HUES6 (cell line): ENCODE data around the gene TMEM217.

ENCODE experiments used
- H3K27ac ChIP-seq: 2 replicates; pipeline ENCODE4 v1.7.0; 2013; ENCODE audit warnings: low read depth, mild to moderate bottlenecking, low read length, inconsistent platforms
- H3K27me3 ChIP-seq: 2 replicates; pipeline ENCODE4 v1.6.1; 2013; ENCODE audit warnings: low read length; ENCODE audit not compliant: control insufficient read depth, insufficient read depth
- H3K36me3 ChIP-seq: 2 replicates; pipeline ENCODE4 v1.6.1; 2013; ENCODE audit warnings: low read length; ENCODE audit not compliant: control insufficient read depth, insufficient read depth
- H3K4me1 ChIP-seq: 2 replicates; pipeline ENCODE4 v1.6.1; 2013; ENCODE audit warnings: low read length; ENCODE audit not compliant: control insufficient read depth, insufficient read depth
- H3K4me3 ChIP-seq: 2 replicates; pipeline ENCODE4 v1.5.1; 2013; ENCODE audit warnings: low read depth, low read length
- H3K9ac ChIP-seq: one replicate; pipeline ENCODE4 v1.6.1; 2013; ENCODE audit warnings: mild to moderate bottlenecking, low read length
- H3K9me3 ChIP-seq: 2 replicates; pipeline ENCODE4 v1.6.1; 2013; ENCODE audit warnings: low read depth, low read length; ENCODE audit not compliant: control insufficient read depth, insufficient read depth

The TMEM217 gene

GRCh38 chr6:37209461-37210205 lies 48.3 kb downstream of the TMEM217 start:
- no peaks in the 10 kb centered on the region for H3K27me3 ChIP-seq
- H3K4me1 ChIP-seq, result peaks cover 2% of the 10 kb centered on the region; the same call in 1 of the 2 replicates
- no peak overlapping the region for H3K27ac ChIP-seq
- H3K9ac ChIP-seq, result no peak overlapping the region
- H3K36me3 ChIP-seq, result no peaks in the 10 kb centered on the region
- H3K4me3 ChIP-seq, result no peak overlapping the region
- H3K9me3 ChIP-seq, result no peaks in the 10 kb centered on the region

- Histone ChIP-seq H3K27ac (no peak overlapping the region), H3K4me1 (peaks cover 2% of the 10 kb centered on the region; the same call in 1 of the 2 replicates), H3K27me3 (no peaks in the 10 kb centered on the region), H3K4me3 (no peak overlapping the region), H3K9ac (no peak overlapping the region), H3K9me3 (no peaks in the 10 kb centered on the region), H3K36me3 (no peaks in the 10 kb centered on the region)
Measured at GRCh38 chr6:37208793-37209192, 49.2 kb downstream of the TMEM217 start.

GRCh38 chr6:37207903-37208456 lies 50.0 kb downstream of the TMEM217 start:
- peaks cover 2% of the 10 kb centered on the region; the same call in 1 of the 2 replicates for H3K4me1 ChIP-seq
- H3K4me3 ChIP-seq, result no peak overlapping the region
- no peak overlapping the region for H3K27ac ChIP-seq

GRCh38 chr6:37206622-37207021 lies 51.3 kb downstream of the TMEM217 start:
- H3K9ac ChIP-seq, result no peak overlapping the region
- H3K9me3 ChIP-seq, result no peaks in the 10 kb centered on the region
- H3K4me3 ChIP-seq, result no peak overlapping the region
- H3K36me3 ChIP-seq, result no peaks in the 10 kb centered on the region
- H3K27me3 ChIP-seq, result no peaks in the 10 kb centered on the region
- peaks cover 2% of the 10 kb centered on the region; the same call in 1 of the 2 replicates for H3K4me1 ChIP-seq
- H3K27ac ChIP-seq, result no peak overlapping the region

More at GRCh38 chr6:37207903-37208456, 50.0 kb downstream of the TMEM217 start:
- Histone ChIP-seq H3K9me3 (no peaks in the 10 kb centered on the region), H3K36me3 (no peaks in the 10 kb centered on the region), H3K27me3 (no peaks in the 10 kb centered on the region), H3K9ac (no peak overlapping the region)

- Histone ChIP-seq H3K27ac (no peak overlapping the region), H3K9me3 (no peaks in the 10 kb centered on the region), H3K4me3 (no peak overlapping the region), H3K36me3 (no peaks in the 10 kb centered on the region), H3K4me1 (peaks cover 2% of the 10 kb centered on the region; the same call in 1 of the 2 replicates), H3K27me3 (no peaks in the 10 kb centered on the region), H3K9ac (no peak overlapping the region)
Measured at GRCh38 chr6:37205997-37206340, 52.0 kb downstream of the TMEM217 start.

GRCh38 chr6:37205175-37205996 lies 52.6 kb downstream of the TMEM217 start:
- Histone ChIP-seq H3K4me1 (peaks cover 2% of the 10 kb centered on the region; the same call in 1 of the 2 replicates), H3K27ac (no peak overlapping the region), H3K9ac (no peak overlapping the region), H3K4me3 (no peak overlapping the region), H3K9me3 (no peaks in the 10 kb centered on the region), H3K27me3 (no peaks in the 10 kb centered on the region), H3K36me3 (no peaks in the 10 kb centered on the region)

- Histone ChIP-seq H3K4me1 (no peaks in the 10 kb centered on the region; the same call in 1 of the 2 replicates), H3K36me3 (no peaks in the 10 kb centered on the region), H3K27me3 (no peaks in the 10 kb centered on the region), H3K27ac (no peak overlapping the region), H3K9me3 (no peaks in the 10 kb centered on the region), H3K9ac (no peak overlapping the region), H3K4me3 (no peak overlapping the region)
Measured at GRCh38 chr6:37204014-37204751, 53.8 kb downstream of the TMEM217 start.

- H3K4me1 ChIP-seq, result no peaks in the 10 kb centered on the region; the same call in 1 of the 2 replicates
Measured at GRCh38 chr6:37202788-37203491, 55.0 kb downstream of the TMEM217 start.

GRCh38 chr6:37201726-37202125 lies 56.2 kb downstream of the TMEM217 start:
- H3K9me3 ChIP-seq, result no peaks in the 10 kb centered on the region
- H3K4me1 ChIP-seq, result no peaks in the 10 kb centered on the region; the same call in 1 of the 2 replicates
- no peak overlapping the region for H3K4me3 ChIP-seq
- H3K9ac ChIP-seq, result no peak overlapping the region
- H3K27ac ChIP-seq, result no peak overlapping the region
- H3K36me3 ChIP-seq, result no peaks in the 10 kb centered on the region
- H3K27me3 ChIP-seq, result no peaks in the 10 kb centered on the region

More at GRCh38 chr6:37202788-37203491, 55.0 kb downstream of the TMEM217 start:
- H3K9ac ChIP-seq, result no peak overlapping the region
- H3K36me3 ChIP-seq, result no peaks in the 10 kb centered on the region
- no peak overlapping the region for H3K4me3 ChIP-seq
- no peaks in the 10 kb centered on the region for H3K9me3 ChIP-seq
- H3K27ac ChIP-seq, result no peak overlapping the region
- H3K27me3 ChIP-seq, result no peaks in the 10 kb centered on the region

- H3K4me3 ChIP-seq, result no peak overlapping the region
- no peaks in the 10 kb centered on the region for H3K9me3 ChIP-seq
- no peak overlapping the region for H3K27ac ChIP-seq
- no peaks in the 10 kb centered on the region; the same call in 1 of the 2 replicates for H3K4me1 ChIP-seq
- H3K27me3 ChIP-seq, result no peaks in the 10 kb centered on the region
- no peaks in the 10 kb centered on the region for H3K36me3 ChIP-seq
- H3K9ac ChIP-seq, result no peak overlapping the region
Measured at GRCh38 chr6:37200085-37200484, 57.9 kb downstream of the TMEM217 start.
